Measurements from ENCODE around the gene PNLIPRP3. TPM values are rescaled to one million over a fixed set of nuclear protein-coding genes. Genes with fewer than 3 reads are reported as not detected.

Gene PNLIPRP3
- total RNA-seq, 1 donor from 2014 or later: not detected

GRCh38 chr10:116408719-116409118 lies 18.9 kb upstream of the PNLIPRP3 start:
- Histone ChIP-seq H3K9me3 (ENCODE audit: insufficient read depth, low read depth, low read length) (no peaks in the 10 kb centered on the region), H2AFZ (ENCODE audit: low read depth, low read length) (no peak overlapping the region), H3K4me1 (ENCODE audit: insufficient read depth, low read length) (no peaks in the 10 kb centered on the region), H3K4me3 (ENCODE audit: insufficient read depth, low read depth, low read length) (no peak overlapping the region), H3K27me3 (ENCODE audit: insufficient read depth, low read length) (no peaks in the 10 kb centered on the region), H3K36me3 (ENCODE audit: insufficient read depth, low read length) (no peaks in the 10 kb centered on the region), H3K79me2 (ENCODE audit: insufficient read depth, low read length) (no peaks in the 10 kb centered on the region), H3K4me2 (ENCODE audit: low read length) (no peak overlapping the region), H3K27ac (ENCODE audit: low read depth, low read length) (no peak overlapping the region), H3K9ac (ENCODE audit: low read length) (no peak overlapping the region), H4K20me1 (ENCODE audit: insufficient read depth, low read length) (no peaks in the 10 kb centered on the region)
- no peak for TF ChIP-seq CTCF (IDR thresholded peaks at IDR 0.05; ENCODE audit: insufficient read depth, low read depth, low read length)
- no peak for TF ChIP-seq EZH2 (IDR thresholded peaks at IDR 0.05; ENCODE audit: insufficient read depth, low read length)
- no peak for DNase-seq (ENCODE audit: low read depth)
- peaks cover 2% of the 10 kb centered on the region for H3K4me1 Mint-ChIP-seq (ENCODE audit: low read depth, unreplicated experiment)
- H3K4me3 Mint-ChIP-seq (ENCODE audit: unreplicated experiment): no peak overlapping the region
- H3K9me3 Mint-ChIP-seq (ENCODE audit: unreplicated experiment): no peaks in the 10 kb centered on the region
- H3K27ac Mint-ChIP-seq (ENCODE audit: unreplicated experiment): no peak overlapping the region
- H3K27me3 Mint-ChIP-seq (ENCODE audit: low read depth, unreplicated experiment): peaks cover 4% of the 10 kb centered on the region
- no peak for FAIRE-seq
- no peaks in the 10 kb centered on the region for H3K36me3 Mint-ChIP-seq (ENCODE audit: low read depth, unreplicated experiment)

GRCh38 chr10:116410351-116410750 lies 17.3 kb upstream of the PNLIPRP3 start:
- no peaks in the 10 kb centered on the region for H3K36me3 Mint-ChIP-seq (ENCODE audit: low read depth, unreplicated experiment)
- H3K9me3 ChIP-seq (ENCODE audit: insufficient read depth, low read depth, low read length): no peaks in the 10 kb centered on the region
- FAIRE-seq (no peak), DNase-seq (ENCODE audit: low read depth) (no peak)
- H3K9me3 Mint-ChIP-seq (ENCODE audit: unreplicated experiment): no peaks in the 10 kb centered on the region
- no peak overlapping the region for H3K4me3 ChIP-seq (ENCODE audit: insufficient read depth, low read depth, low read length)
- no peak overlapping the region for H3K27ac ChIP-seq (ENCODE audit: low read depth, low read length)
- no peaks in the 10 kb centered on the region for H3K36me3 ChIP-seq (ENCODE audit: insufficient read depth, low read length)
- H3K27ac Mint-ChIP-seq (ENCODE audit: unreplicated experiment): no peak overlapping the region
- no peaks in the 10 kb centered on the region for H4K20me1 ChIP-seq (ENCODE audit: insufficient read depth, low read length)
- peaks cover 2% of the 10 kb centered on the region for H3K4me1 Mint-ChIP-seq (ENCODE audit: low read depth, unreplicated experiment)
- no peak overlapping the region for H3K4me2 ChIP-seq (ENCODE audit: low read length)
- no peaks in the 10 kb centered on the region for H3K4me1 ChIP-seq (ENCODE audit: insufficient read depth, low read length)
- H2AFZ ChIP-seq (ENCODE audit: low read depth, low read length): no peak overlapping the region
- peaks cover 4% of the 10 kb centered on the region for H3K27me3 Mint-ChIP-seq (ENCODE audit: low read depth, unreplicated experiment)
- H3K79me2 ChIP-seq (ENCODE audit: insufficient read depth, low read length): no peaks in the 10 kb centered on the region
- H3K4me3 Mint-ChIP-seq (ENCODE audit: unreplicated experiment): no peak overlapping the region
- no peaks in the 10 kb centered on the region for H3K27me3 ChIP-seq (ENCODE audit: insufficient read depth, low read length)
- H3K9ac ChIP-seq (ENCODE audit: low read length): no peak overlapping the region
- TF ChIP-seq CTCF (IDR thresholded peaks at IDR 0.05; ENCODE audit: insufficient read depth, low read depth, low read length) (no peak), EZH2 (IDR thresholded peaks at IDR 0.05; ENCODE audit: insufficient read depth, low read length) (no peak)

DNA sequence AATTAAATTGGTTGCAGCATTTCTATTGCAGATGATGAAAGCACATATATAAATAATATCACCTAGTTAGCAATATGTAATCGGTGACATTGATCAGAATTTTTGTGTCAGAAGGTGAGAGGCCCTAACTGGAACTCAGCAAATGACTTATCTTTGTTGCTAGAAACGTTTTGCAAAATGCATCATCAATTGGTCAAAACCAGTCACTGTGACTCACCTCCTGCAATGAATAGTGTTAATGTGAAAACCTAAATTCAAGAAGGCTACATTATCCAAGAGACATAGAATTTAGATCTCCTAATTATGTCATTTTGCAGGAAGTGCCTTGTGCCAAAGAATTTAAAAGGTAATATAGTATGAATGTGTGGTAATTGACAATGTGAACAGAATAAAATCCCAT lies 9.8 kb upstream of the PNLIPRP3 start:
- no peaks in the 10 kb centered on the region for H3K27me3 Mint-ChIP-seq (ENCODE audit: low read depth, unreplicated experiment)
- no peaks in the 10 kb centered on the region for H3K36me3 ChIP-seq (ENCODE audit: insufficient read depth, low read length)
- H4K20me1 ChIP-seq (ENCODE audit: insufficient read depth, low read length): no peaks in the 10 kb centered on the region
- no peak overlapping the region for H3K4me3 ChIP-seq (ENCODE audit: insufficient read depth, low read depth, low read length)
- no peaks in the 10 kb centered on the region for H3K27me3 ChIP-seq (ENCODE audit: insufficient read depth, low read length)
- no peaks in the 10 kb centered on the region for H3K9me3 Mint-ChIP-seq (ENCODE audit: unreplicated experiment)
- no peak overlapping the region for H3K4me2 ChIP-seq (ENCODE audit: low read length)
- FAIRE-seq (no peak), DNase-seq (ENCODE audit: low read depth) (peak; percentile 10)
- H3K4me1 ChIP-seq (ENCODE audit: insufficient read depth, low read length): no peaks in the 10 kb centered on the region
- H3K27ac ChIP-seq (ENCODE audit: low read depth, low read length): no peak overlapping the region
- TF ChIP-seq EZH2 (IDR thresholded peaks at IDR 0.05; ENCODE audit: insufficient read depth, low read length) (no peak), CTCF (IDR thresholded peaks at IDR 0.05; ENCODE audit: insufficient read depth, low read depth, low read length) (no peak)
- no peaks in the 10 kb centered on the region for H3K79me2 ChIP-seq (ENCODE audit: insufficient read depth, low read length)
- no peaks in the 10 kb centered on the region for H3K36me3 Mint-ChIP-seq (ENCODE audit: low read depth, unreplicated experiment)
- no peak overlapping the region for H2AFZ ChIP-seq (ENCODE audit: low read depth, low read length)
- H3K9me3 ChIP-seq (ENCODE audit: insufficient read depth, low read depth, low read length): no peaks in the 10 kb centered on the region
- no peak overlapping the region for H3K9ac ChIP-seq (ENCODE audit: low read length)
- no peak overlapping the region for H3K4me3 Mint-ChIP-seq (ENCODE audit: unreplicated experiment)
- no peak overlapping the region for H3K27ac Mint-ChIP-seq (ENCODE audit: unreplicated experiment)
- no peaks in the 10 kb centered on the region for H3K4me1 Mint-ChIP-seq (ENCODE audit: low read depth, unreplicated experiment)

Measured in astrocyte (in vitro differentiated cells and primary cell).